Measurements from ENCODE around the gene SRSF11. TPM values are rescaled to one million over a fixed set of nuclear protein-coding genes. Genes with fewer than 3 reads are reported as not detected.
"Not testable (repeated sequence)": the region's sequence is repeated elsewhere in the genome, so short reads cannot be mapped to it uniquely, and the experiment has no call there.

Gene SRSF11
- 100 to 1,000 TPM in 1 of 4 donors, 10 to 100 TPM in 3; 42.4 to 135 (median 52.2) TPM for total RNA-seq

GRCh38 chr1:70221238-70222121 lies at the start of gene SRSF11:
Gene SRSF11, plus strand, starts transcription at chr1:70221380. Its CDS starts 257 bp downstream, at chr1:70221637.
- H3K9me3 ChIP-seq = no peaks in the 10 kb centered on the region
- H3K27me3 ChIP-seq = no peaks in the 10 kb centered on the region
- peaks cover 43 to 54% of the 10 kb centered on the region in 2 donors for H3K4me1 ChIP-seq
- H3K36me3 ChIP-seq = no peaks in the 10 kb centered on the region
- ATAC-seq (peak; percentile 96 to 97), DNase-seq (peak; percentile 93 to 95)
- intact Hi-C loops (cut with DNase I; ENCODE audit: low total_unique reads) = loop anchor here (1.0 to 5.0 kb wide), 4 partner anchors 16 to 190 kb away; partner anchors contain the start of genes ANKRD13C, CTH and LRRC40
- TF ChIP-seq POLR2A (IDR thresholded peaks at IDR 0.05) (peak; percentile 88 to 93), CTCF (IDR thresholded peaks at IDR 0.05 in 4 of 5, conservative IDR thresholded peaks at IDR 0.05 in 1 of 5) (peak in 3 of 5 experiments; percentile 13 to 33 (median 20))
- H3K4me3 ChIP-seq = peak within 1 kb of the TSS; percentile 68 to 97 (median 82)
- H3K27ac ChIP-seq = peak within 1 kb of the TSS; percentile 92 to 99 (median 96)
- in situ Hi-C loops (cut with MboI; ENCODE audit: low sequenced_read_pairs in 4 of 4) = no loop called here

- Histone ChIP-seq H3K27ac (no peak overlapping the region), H3K9me3 (no peaks in the 10 kb centered on the region), H3K4me3 (no peak overlapping the region), H3K4me1 (no peaks in the 10 kb centered on the region), H3K27me3 (no peaks in the 10 kb centered on the region), H3K36me3 (peaks cover 3 to 6% of the 10 kb centered on the region in 2 donors)
- DNase-seq (no peak), ATAC-seq (no peak)
- in situ Hi-C loops (cut with MboI; ENCODE audit: low sequenced_read_pairs in 4 of 4) = no loop called here
- TF ChIP-seq CTCF (IDR thresholded peaks at IDR 0.05 in 4 of 5, conservative IDR thresholded peaks at IDR 0.05 in 1 of 5) (no peak), POLR2A (IDR thresholded peaks at IDR 0.05) (no peak)
- intact Hi-C loops (cut with DNase I; ENCODE audit: low total_unique reads) = no loop called here
Measured at GRCh38 chr1:70171512-70171911, 49.7 kb upstream of the SRSF11 start.

- ATAC-seq; intact Hi-C loops (cut with DNase I; ENCODE audit: low total_unique reads); in situ Hi-C loops (cut with MboI; ENCODE audit: low sequenced_read_pairs in 4 of 4); H3K27me3 ChIP-seq; DNase-seq; H3K9me3 ChIP-seq; H3K4me3 ChIP-seq; H3K4me1 ChIP-seq; H3K27ac ChIP-seq: not testable (repeated sequence)
- H3K36me3 ChIP-seq = peaks cover 0 to 16% of the 10 kb centered on the region in 2 donors
Measured at GRCh38 chr1:70185181-70185580, 36.0 kb upstream of the SRSF11 start.

GRCh38 chr1:70188522-70188921 lies 32.7 kb upstream of the SRSF11 start:
- H3K27me3 ChIP-seq = no peaks in the 10 kb centered on the region
- TF ChIP-seq CTCF (IDR thresholded peaks at IDR 0.05 in 4 of 5, conservative IDR thresholded peaks at IDR 0.05 in 1 of 5) (no peak), POLR2A (IDR thresholded peaks at IDR 0.05) (no peak)
- ATAC-seq (no peak), DNase-seq (no peak)
- no peaks in the 10 kb centered on the region for H3K9me3 ChIP-seq
- no peak overlapping the region for H3K27ac ChIP-seq
- in situ Hi-C loops (cut with MboI; ENCODE audit: low sequenced_read_pairs in 4 of 4) (no loop called here), intact Hi-C loops (cut with DNase I; ENCODE audit: low total_unique reads) (no loop called here)
- H3K4me1 ChIP-seq = no peaks in the 10 kb centered on the region
- peaks cover 0 to 7% of the 10 kb centered on the region in 2 donors for H3K36me3 ChIP-seq
- no peak overlapping the region for H3K4me3 ChIP-seq

GRCh38 chr1:70190180-70190579 lies 31.0 kb upstream of the SRSF11 start:
- no peaks in the 10 kb centered on the region for H3K9me3 ChIP-seq
- in situ Hi-C loops (cut with MboI; ENCODE audit: low sequenced_read_pairs in 4 of 4) = no loop called here
- intact Hi-C loops (cut with DNase I; ENCODE audit: low total_unique reads) = no loop called here
- H3K27ac ChIP-seq = no peak overlapping the region
- H3K27me3 ChIP-seq = no peaks in the 10 kb centered on the region
- H3K4me1 ChIP-seq = no peaks in the 10 kb centered on the region
- ATAC-seq (no peak), DNase-seq (no peak)
- TF ChIP-seq CTCF (IDR thresholded peaks at IDR 0.05 in 4 of 5, conservative IDR thresholded peaks at IDR 0.05 in 1 of 5) = no peak
- TF ChIP-seq POLR2A (IDR thresholded peaks at IDR 0.05) = no peak
- H3K36me3 ChIP-seq = no peaks in the 10 kb centered on the region
- H3K4me3 ChIP-seq = no peak overlapping the region

GRCh38 chr1:70192446-70192845 lies 28.7 kb upstream of the SRSF11 start:
- ATAC-seq; intact Hi-C loops (cut with DNase I; ENCODE audit: low total_unique reads); H3K36me3 ChIP-seq; H3K9me3 ChIP-seq; H3K4me1 ChIP-seq; H3K27ac ChIP-seq; DNase-seq; in situ Hi-C loops (cut with MboI; ENCODE audit: low sequenced_read_pairs in 4 of 4); H3K27me3 ChIP-seq; H3K4me3 ChIP-seq: not testable (repeated sequence)
